Body of pancreas (tissue), 4 donors: ENCODE measurements around the gene MAJIN. TPM values are rescaled to one million over a fixed set of nuclear protein-coding genes. Genes with fewer than 3 reads are reported as not detected.

Source experiments
- ATAC-seq: fragments of 150-250 bp; one replicate; pipeline ENCODE4 v1.9.1; 2016
- DNase-seq, 4 donors: peaks; one replicate each; pipeline ENCODE4 v3.0.0-alpha.2; 2019
- H3K27ac ChIP-seq, 4 donors: fragments of 200-600 bp; sonication (generic); 1 replicate in 3 of 4; 2 replicates in 1 of 4; pipeline versions ENCODE4 v1.5.1 to v1.6.1; 2016 to 2019; ENCODE audit warnings: mild to moderate bottlenecking in 1 of 4, mixed read lengths in 1 of 4, moderate library complexity in 1 of 4
- H3K27me3 ChIP-seq, 2 donors: fragments of 200-600 bp; sonication (generic); one replicate each; pipeline ENCODE4 v1.6.0; 2016; ENCODE audit warnings: mild to moderate bottlenecking in 1 of 2
- H3K36me3 ChIP-seq, 2 donors: fragments of 200-600 bp; sonication (generic); replicated peaks in 1 of 2; 2 replicates each; pipeline ENCODE4 v1.5.1; 2016; ENCODE audit warnings: low read depth in 2 of 2; ENCODE audit not compliant: insufficient read depth in 1 of 2
- H3K4me1 ChIP-seq: fragments of 200-600 bp; sonication (generic); one replicate; pipeline ENCODE4 v1.6.0; 2016
- H3K4me3 ChIP-seq, 2 donors: fragments of 200-600 bp; sonication (generic); 1 replicate in 1 of 2; 2 replicates in 1 of 2; pipeline ENCODE4 v1.5.1; 2016 to 2019
- H3K9me3 ChIP-seq, 3 donors: fragments of 200-600 bp; sonication (generic); 1 replicate in 2 of 3; 2 replicates in 1 of 3; pipeline ENCODE4 v1.5.1; 2016
- CTCF ChIP-seq, 7 experiments: fragments of 450-650 bp in 4 of 7; fragments of 200-600 bp in 3 of 7; sonication (generic) in 3 of 7; IDR thresholded peaks; one replicate each; pipeline ENCODE4 v1.5.1; 2016 to 2019; ENCODE audit warnings: antibody characterized with exemption in 7 of 7
- POLR2A ChIP-seq, 3 donors: fragments of 450-650 bp; IDR thresholded peaks; one replicate each; pipeline ENCODE4 v1.6.1; 2016; ENCODE audit warnings: antibody characterized with exemption in 3 of 3, mild to moderate bottlenecking in 2 of 3
- WGBS, 2 donors: methylation state at CpG; one replicate each; pipeline ENCODE4 v1.1.5; 2017; 5-methylcytosine and 5-hydroxymethylcytosine counted together
- intact Hi-C: fragments of 100-400 bp; cut with DNase I; formaldehyde crosslinking; loops from one replicate; pipeline ENCODE4 v1.15.1; 2023
- total RNA-seq, 2 donors: library from RNA; depleted of rRNA; stranded (reverse); fragments of >200 nt; gene quantifications; one replicate each; pipeline ENCODE4 v1.1.0, GENCODE V29; 2016

The MAJIN gene
- total RNA-seq, 2 donors from 2014 or later = 0.78 TPM; not detected in 1

- ATAC-seq (peak; percentile 94), DNase-seq (peak; percentile 89 to 95 (median 95))
- peak within 1 kb of the TSS; percentile 88 to 98 (median 90) for H3K27ac ChIP-seq
- no peaks in the 10 kb centered on the region for H3K9me3 ChIP-seq
- H3K36me3 ChIP-seq = no peaks in the 10 kb centered on the region
- intact Hi-C loops = no loop called here
- no peaks in the 10 kb centered on the region for H3K27me3 ChIP-seq
- WGBS, 2 donors = 11 to 12% methylated on average over 5 to 8 of the region's 9 CpGs
- H3K4me1 ChIP-seq = peaks cover 50% of the 10 kb centered on the region
- TF ChIP-seq CTCF (IDR thresholded peaks at IDR 0.05) (peak; percentile 34 to 82 (median 76)), POLR2A (IDR thresholded peaks at IDR 0.05) (peak; percentile 91 to 97 (median 96))
- peak within 1 kb of the TSS; percentile 32 to 37 for H3K4me3 ChIP-seq
Measured at GRCh38 chr11:64996710-64997380, 24.9 kb upstream of the MAJIN start, which contains the start of gene BATF2. TSS of gene BATF2 (minus strand) at chr11:64996971. CDS start at chr11:64996914, 57 bp downstream.

- peak overlapping the region; percentile 32 to 37 for H3K4me3 ChIP-seq
- DNase-seq (peak in 2 of 4 donors; percentile 18 to 22), ATAC-seq (peak; percentile 12)
Measured at GRCh38 chr11:64996327-64996709, 24.4 kb upstream of the MAJIN start.

GRCh38 chr11:64994318-64994717, 22.4 kb upstream of the MAJIN start:
- ATAC-seq (no peak), DNase-seq (no peak)
- H3K36me3 ChIP-seq = peaks cover 0 to 4% of the 10 kb centered on the region in 2 donors
- no peaks in the 10 kb centered on the region for H3K27me3 ChIP-seq
- no peaks in the 10 kb centered on the region for H3K9me3 ChIP-seq
- intact Hi-C loops = no loop called here
- H3K4me3 ChIP-seq = no peak overlapping the region
- WGBS, 2 donors = 95 to 100% methylated on average over 3 to 7 of the region's 7 CpGs
- no peak overlapping the region for H3K27ac ChIP-seq
- no peak for TF ChIP-seq CTCF (IDR thresholded peaks at IDR 0.05)
- no peak for TF ChIP-seq POLR2A (IDR thresholded peaks at IDR 0.05)
- H3K4me1 ChIP-seq = peaks cover 48% of the 10 kb centered on the region

More at GRCh38 chr11:64996327-64996709, 24.4 kb upstream of the MAJIN start:
- TF ChIP-seq POLR2A (IDR thresholded peaks at IDR 0.05) (no peak), CTCF (IDR thresholded peaks at IDR 0.05) (no peak)
- H3K36me3 ChIP-seq = peaks cover 0 to 4% of the 10 kb centered on the region in 2 donors
- no peaks in the 10 kb centered on the region for H3K9me3 ChIP-seq
- intact Hi-C loops = no loop called here
- WGBS, 2 donors = 20 to 21% methylated on average over 8 to 11 of the region's 11 CpGs
- peaks cover 50% of the 10 kb centered on the region for H3K4me1 ChIP-seq
- H3K27ac ChIP-seq = peak overlapping the region; percentile 88 to 98 (median 90)
- H3K27me3 ChIP-seq = no peaks in the 10 kb centered on the region

- H3K36me3 ChIP-seq = peaks cover 0 to 4% of the 10 kb centered on the region in 2 donors
- no peaks in the 10 kb centered on the region for H3K9me3 ChIP-seq
- H3K27ac ChIP-seq = no peak overlapping the region
- no peaks in the 10 kb centered on the region for H3K27me3 ChIP-seq
- ATAC-seq (no peak), DNase-seq (peak in 1 of 4 donors; percentile 33)
- intact Hi-C loops = no loop called here
- 58 to 71% methylated on average over 14 to 15 of the region's 15 CpGs for WGBS, 2 donors
- H3K4me1 ChIP-seq = peaks cover 16% of the 10 kb centered on the region
- TF ChIP-seq POLR2A (IDR thresholded peaks at IDR 0.05) = no peak
- no peak for TF ChIP-seq CTCF (IDR thresholded peaks at IDR 0.05)
- no peak overlapping the region for H3K4me3 ChIP-seq
Measured at GRCh38 chr11:64990222-64990923, 18.5 kb upstream of the MAJIN start.
